WTC11 (cell line): ENCODE data around the gene C3orf22. TPM values are rescaled to one million over a fixed set of nuclear protein-coding genes. Genes with fewer than 3 reads are reported as not detected.
A peak's percentile ranks its signal among the peaks of the same experiment; 100 is the strongest.

Experiments
- ATAC-seq: fragments of 200-7000 bp; cut with Tn5 transposase; 2 replicates; pipeline ENCODE4 v1.10.0; 2021; ENCODE audit warnings: mild to moderate bottlenecking, moderate library complexity
- CTCF ChIA-PET: fragments of 300-600 bp; sonication (Branson Sonifier 250); formaldehyde crosslinking; loops from one replicate; lab custom pipeline; 2021; ENCODE audit warnings: antibody characterized with exemption; lab: Charles Lee
- POLR2A ChIA-PET: fragments of 350-600 bp; sonication (Branson Sonifier 250); formaldehyde crosslinking; loops from one replicate; lab custom pipeline; 2021; ENCODE audit warnings: antibody characterized with exemption; lab: Charles Lee
- DNase-seq: peaks from one replicate; pipeline ENCODE4 v3.0.0; 2021; ENCODE audit warnings: low spot score
- H3K27ac Mint-ChIP-seq: 2 replicates; pipeline ENCODE4 v1.8.0; 2021; ENCODE audit warnings: mixed read lengths
- H3K27me3 Mint-ChIP-seq: 2 replicates; pipeline ENCODE4 v1.8.0; 2021; ENCODE audit warnings: low read depth, mild to moderate bottlenecking, moderate library complexity, mixed read lengths
- H3K36me3 Mint-ChIP-seq: 2 replicates; pipeline ENCODE4 v1.8.0; 2021; ENCODE audit warnings: mixed read lengths
- H3K4me1 Mint-ChIP-seq: 2 replicates; pipeline ENCODE4 v1.8.0; 2022; ENCODE audit warnings: mixed read lengths
- H3K4me3 Mint-ChIP-seq: 2 replicates; pipeline ENCODE4 v1.8.0; 2021; ENCODE audit warnings: mild to moderate bottlenecking, moderate library complexity, mixed read lengths
- H3K9me3 Mint-ChIP-seq: 2 replicates; pipeline ENCODE4 v1.8.0; 2021; ENCODE audit warnings: mixed read lengths
- ATF3 ChIP-seq: sonication (generic); formaldehyde crosslinking; conservative IDR thresholded peaks from 2 replicates; pipeline ENCODE4 v1.8.1; 2022; ENCODE audit warnings: mild to moderate bottlenecking, missing genetic modification reagents
- CBFB ChIP-seq: sonication (generic); formaldehyde crosslinking; IDR thresholded peaks from 2 replicates; pipeline ENCODE4 v1.8.1; 2022; ENCODE audit warnings: mild to moderate bottlenecking, low read depth, missing genetic modification reagents
- CDX4 ChIP-seq: fragments of 250-450 bp; sonication (Bioruptor Pico); IDR thresholded peaks from 2 replicates; pipeline ENCODE4 v1.9.0; 2021; ENCODE audit warnings: moderate library complexity, mild to moderate bottlenecking, inconsistent platforms, borderline replicate concordance
- CTCF ChIP-seq: fragments of 200-600 bp; IDR thresholded peaks from 2 replicates; pipeline ENCODE4 v1.8.0; 2022; ENCODE audit warnings: antibody characterized with exemption
- ELF4 ChIP-seq: sonication (generic); formaldehyde crosslinking; IDR thresholded peaks from 2 replicates; pipeline ENCODE4 v1.8.1; 2022; ENCODE audit warnings: low read depth, mild to moderate bottlenecking, moderate library complexity, missing genetic modification reagents
- ERG ChIP-seq: fragments of 250-450 bp; sonication (Bioruptor Pico); IDR thresholded peaks from 2 replicates; pipeline ENCODE4 v1.8.0; 2021; ENCODE audit warnings: mild to moderate bottlenecking
- FOXJ3 ChIP-seq: sonication (generic); formaldehyde crosslinking; IDR thresholded peaks from 2 replicates; pipeline ENCODE4 v1.9.0; 2021; ENCODE audit warnings: missing genetic modification reagents, mild to moderate bottlenecking, borderline replicate concordance
- HMGA2 ChIP-seq: fragments of 250-450 bp; sonication (Bioruptor Pico); IDR thresholded peaks from 2 replicates; pipeline ENCODE4 v1.4.0; 2021; ENCODE audit warnings: mild to moderate bottlenecking, moderate library complexity
- NFATC4 ChIP-seq: fragments of 250-450 bp; sonication (Bioruptor Pico); IDR thresholded peaks from 2 replicates; pipeline ENCODE4 v1.9.0; 2021; ENCODE audit warnings: mild to moderate bottlenecking
- NFE2L1 ChIP-seq: sonication (generic); formaldehyde crosslinking; IDR thresholded peaks from 2 replicates; pipeline ENCODE4 v1.8.1; 2023; ENCODE audit warnings: missing genetic modification reagents
- PRDM15 ChIP-seq: sonication (generic); formaldehyde crosslinking; IDR thresholded peaks from 2 replicates; pipeline ENCODE4 v1.8.0; 2022; ENCODE audit warnings: missing genetic modification reagents
- PREB ChIP-seq: sonication (generic); formaldehyde crosslinking; IDR thresholded peaks from 2 replicates; pipeline ENCODE4 v1.8.1; 2022; ENCODE audit warnings: mild to moderate bottlenecking, missing genetic modification reagents, moderate library complexity, borderline replicate concordance
- PRRX2 ChIP-seq: fragments of 250-450 bp; sonication (Bioruptor Pico); IDR thresholded peaks from 2 replicates; pipeline ENCODE4 v1.8.0; 2021; ENCODE audit warnings: mild to moderate bottlenecking
- RORB ChIP-seq: fragments of 250-450 bp; sonication (Bioruptor Pico); IDR thresholded peaks from 2 replicates; pipeline ENCODE4 v1.9.0; 2021; ENCODE audit warnings: mild to moderate bottlenecking
- SOX15 ChIP-seq: fragments of 250-450 bp; sonication (Bioruptor Pico); IDR thresholded peaks from 2 replicates; pipeline ENCODE4 v1.9.0; 2021; ENCODE audit warnings: mild to moderate bottlenecking
- SP1 ChIP-seq: sonication (generic); formaldehyde crosslinking; conservative IDR thresholded peaks from 2 replicates; pipeline ENCODE4 v1.8.1; 2022; ENCODE audit warnings: missing genetic modification reagents
- TCF7 ChIP-seq: sonication (generic); formaldehyde crosslinking; IDR thresholded peaks from 2 replicates; pipeline ENCODE4 v1.8.0; 2022; ENCODE audit warnings: mild to moderate bottlenecking, low read depth, missing genetic modification reagents, moderate library complexity
- ZMAT4 ChIP-seq: fragments of 250-450 bp; sonication (Bioruptor Pico); IDR thresholded peaks from 2 replicates; pipeline ENCODE4 v1.9.0; 2021; ENCODE audit warnings: mild to moderate bottlenecking
- ZNF396 ChIP-seq: fragments of 250-450 bp; sonication (Bioruptor Pico); IDR thresholded peaks from 2 replicates; pipeline ENCODE4 v1.8.0; 2021; ENCODE audit warnings: mild to moderate bottlenecking, moderate library complexity, borderline replicate concordance
- total RNA-seq: library from RNA; stranded (reverse); gene quantifications from 3 replicates; pipeline ENCODE4 v1.2.3, GENCODE V29; 2021

The C3orf22 gene
- total RNA-seq, 1 experiment from 2014 or later: not detected

- ATAC-seq: no peak
- Mint-ChIP-seq H3K9me3 (no peaks in the 10 kb centered on the region), H3K36me3 (no peaks in the 10 kb centered on the region)
- no peak for TF ChIP-seq CBFB (CRISPR knock-in tag)
- TF ChIP-seq HMGA2: no peak
- no peak for TF ChIP-seq ATF3 (CRISPR knock-in tag)
- TF ChIP-seq SOX15 (CRISPR knock-in tag): no peak
- TF ChIP-seq ERG (CRISPR knock-in tag): no peak
- TF ChIP-seq NFATC4 (CRISPR knock-in tag): no peak
- TF ChIP-seq TCF7 (CRISPR knock-in tag): no peak
- TF ChIP-seq PREB (CRISPR knock-in tag): no peak
- TF ChIP-seq ZMAT4 (CRISPR knock-in tag): no peak
- TF ChIP-seq ELF4 (CRISPR knock-in tag): no peak
- TF ChIP-seq ZNF396 (CRISPR knock-in tag): no peak
- TF ChIP-seq NFE2L1 (CRISPR knock-in tag): no peak
- no peak for TF ChIP-seq CDX4 (CRISPR knock-in tag)
- TF ChIP-seq CTCF: no peak
- no peak for TF ChIP-seq PRRX2
- no peak for TF ChIP-seq FOXJ3
- TF ChIP-seq RORB: no peak
- no peak for TF ChIP-seq SP1 (CRISPR knock-in tag)
- no peak for TF ChIP-seq PRDM15 (CRISPR knock-in tag)
- TF ChIP-seq, all 79 proteins: peak for 0
- 0 out of 2 replicates have a peak overlapping the region, but pooled peaks have one; percentile 12 for H3K27ac Mint-ChIP-seq
- no peak overlapping the region for H3K4me3 Mint-ChIP-seq
- POLR2A ChIA-PET: no interaction called here
- DNase-seq: peak; percentile 9
- H3K4me1 Mint-ChIP-seq: no peaks in the 10 kb centered on the region
- CTCF ChIA-PET: no interaction called here
- no peaks in the 10 kb centered on the region for H3K27me3 Mint-ChIP-seq
These were observed 21.5 kb downstream of the C3orf22 start for GRCh38 chr3:126537116-126537729.
